Dermis microvascular lymphatic vessel endothelial cell (primary cell): ENCODE results near the gene MRPS27. TPM values are rescaled to one million over a fixed set of nuclear protein-coding genes. Genes with fewer than 3 reads are reported as not detected.

Source experiments
- DNase-seq, 2 donors: peaks; one replicate each; pipeline versions ENCODE4 v3.0.0 to v3.0.0-alpha.2; 2010; ENCODE audit warnings: low read depth in 2 of 2
- total RNA-seq: library from RNA; depleted of rRNA; stranded (reverse); fragments of >200 nt; gene quantifications from 2 replicates; pipeline ENCODE4 v1.2.1, GENCODE V29; 2014

The MRPS27 gene
- total RNA-seq, 1 donor from 2014 or later: 82.3 TPM

DNA sequence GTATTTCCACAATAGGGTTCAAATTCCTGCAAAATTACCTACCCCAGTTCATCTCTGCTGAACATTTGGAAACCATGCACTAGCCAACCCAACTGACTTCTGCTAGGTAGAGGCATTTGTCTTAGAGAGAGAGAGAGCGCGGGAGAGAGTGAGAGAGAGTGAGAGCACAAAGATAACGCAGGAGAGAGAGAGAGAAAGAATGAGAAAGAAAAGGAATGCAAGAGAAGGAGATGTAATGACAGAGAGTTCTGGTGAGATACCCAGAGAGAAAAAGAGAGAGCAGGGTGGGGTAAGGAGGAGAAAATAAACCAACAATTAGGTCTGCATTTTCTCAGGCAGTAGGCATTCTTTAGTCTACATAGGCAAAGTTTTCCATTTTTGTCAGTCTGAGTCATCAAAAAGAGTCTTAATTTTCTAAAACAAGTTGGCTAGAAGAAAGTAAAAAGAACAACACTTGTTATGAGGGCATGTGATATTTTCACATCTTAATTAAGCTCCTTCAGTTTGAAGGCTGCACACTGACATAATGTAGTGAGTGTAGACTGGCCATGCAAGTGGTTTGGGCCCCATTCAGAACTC, 114.5 kb downstream of the MRPS27 start:
- no peak for DNase-seq

DNA sequence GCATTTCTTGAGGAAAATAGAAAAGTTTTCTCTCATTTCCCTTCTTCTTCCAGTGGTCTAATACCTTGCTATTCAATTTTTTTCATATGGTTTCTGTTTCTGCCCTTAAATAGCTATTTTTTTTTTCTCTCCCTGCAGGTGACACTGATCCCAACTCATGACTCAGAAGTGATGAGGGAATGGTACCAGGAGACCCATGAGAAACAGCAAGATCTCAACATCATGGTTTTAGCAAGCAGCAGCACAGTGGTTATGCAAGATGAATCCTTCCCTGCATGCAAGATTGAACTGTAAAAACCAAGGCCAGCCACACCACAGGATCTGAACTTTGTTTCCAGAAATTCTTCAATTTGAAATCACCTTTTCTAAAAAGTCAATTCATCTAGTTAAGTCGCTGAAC, 115.1 kb downstream of the MRPS27 start:
- no peak for DNase-seq

DNA sequence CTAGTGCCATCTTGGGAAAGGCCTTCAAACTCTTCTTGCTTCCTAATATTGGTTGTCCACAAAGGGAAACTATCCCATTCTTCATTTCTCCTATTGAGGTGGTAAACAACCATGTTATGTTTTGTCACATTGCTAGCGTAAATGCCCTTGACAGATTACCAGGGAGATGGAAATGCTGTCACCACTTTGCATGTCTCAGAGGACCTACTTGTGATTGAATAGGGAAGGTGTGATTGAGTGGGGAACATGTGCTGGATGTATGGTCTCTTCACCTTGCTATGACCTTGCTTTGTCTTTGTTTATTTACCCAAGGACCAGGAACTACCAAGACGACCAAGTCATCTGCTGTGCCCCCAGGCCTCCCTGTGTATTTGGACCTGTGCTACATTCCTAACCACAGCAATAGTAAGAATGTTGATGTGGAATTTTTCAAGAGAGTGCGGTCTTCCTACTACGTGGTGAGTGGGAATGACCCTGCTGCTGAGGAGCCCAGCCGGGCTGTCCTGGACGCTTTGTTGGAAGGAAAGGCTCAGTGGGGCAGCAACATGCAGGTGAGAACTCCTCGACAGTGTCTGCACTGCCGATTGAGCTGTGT, 116.7 kb downstream of the MRPS27 start:
- no peak for DNase-seq

DNA sequence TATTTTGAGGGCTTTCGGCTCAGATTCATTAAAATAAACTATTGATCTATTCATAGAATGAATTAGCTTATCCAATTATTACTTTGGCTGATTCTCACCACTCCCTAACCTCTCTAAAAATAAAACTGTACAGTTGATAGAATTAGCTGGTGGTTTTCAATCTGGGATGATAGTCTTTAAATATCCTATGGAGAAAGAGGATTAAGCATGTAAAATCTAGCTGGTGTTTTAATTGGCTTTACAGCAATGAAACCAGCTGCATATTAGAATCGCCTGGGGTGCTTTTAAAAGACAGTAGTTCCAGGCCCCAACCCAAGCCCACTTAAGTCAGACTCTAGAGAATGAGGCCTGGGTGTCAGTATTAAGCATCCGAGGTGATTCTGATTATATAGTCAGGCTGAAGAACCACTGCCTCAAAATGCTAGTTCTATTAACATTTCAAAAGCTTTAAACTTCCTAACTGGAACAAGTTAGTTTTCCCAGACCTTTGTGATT, 117.7 kb downstream of the MRPS27 start:
- DNase-seq: no peak

DNA sequence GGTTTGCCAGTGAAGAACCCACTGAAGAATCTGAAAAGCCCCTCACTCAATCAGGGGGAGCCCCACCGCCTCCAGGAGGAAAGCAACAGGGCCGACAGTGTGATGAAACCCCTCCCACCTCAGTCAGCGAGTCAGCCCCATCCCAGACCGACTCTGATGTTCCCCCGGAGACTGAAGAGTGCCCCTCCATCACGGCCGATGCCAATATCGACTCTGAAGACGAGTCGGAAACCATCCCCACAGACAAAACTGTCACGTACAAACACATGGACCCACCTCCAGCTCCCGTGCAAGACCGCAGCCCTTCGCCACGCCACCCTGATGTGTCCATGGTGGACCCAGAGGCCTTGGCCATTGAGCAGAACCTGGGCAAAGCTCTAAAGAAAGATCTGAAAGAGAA, 120.4 kb downstream of the MRPS27 start:
- no peak for DNase-seq

DNA sequence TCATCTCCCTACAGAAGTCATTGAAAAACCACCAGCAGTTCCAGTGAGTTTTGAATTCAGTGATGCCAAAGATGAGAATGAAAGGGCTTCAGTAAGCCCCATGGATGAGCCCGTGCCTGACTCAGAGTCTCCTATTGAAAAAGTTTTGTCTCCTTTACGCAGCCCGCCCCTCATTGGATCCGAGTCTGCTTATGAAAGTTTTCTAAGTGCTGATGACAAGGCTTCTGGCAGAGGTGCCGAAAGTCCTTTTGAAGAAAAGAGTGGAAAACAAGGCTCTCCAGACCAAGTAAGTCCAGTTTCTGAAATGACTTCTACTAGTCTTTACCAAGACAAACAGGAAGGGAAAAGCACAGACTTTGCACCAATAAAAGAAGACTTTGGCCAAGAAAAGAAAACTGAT, 122.6 kb downstream of the MRPS27 start:
- no peak for DNase-seq

DNA sequence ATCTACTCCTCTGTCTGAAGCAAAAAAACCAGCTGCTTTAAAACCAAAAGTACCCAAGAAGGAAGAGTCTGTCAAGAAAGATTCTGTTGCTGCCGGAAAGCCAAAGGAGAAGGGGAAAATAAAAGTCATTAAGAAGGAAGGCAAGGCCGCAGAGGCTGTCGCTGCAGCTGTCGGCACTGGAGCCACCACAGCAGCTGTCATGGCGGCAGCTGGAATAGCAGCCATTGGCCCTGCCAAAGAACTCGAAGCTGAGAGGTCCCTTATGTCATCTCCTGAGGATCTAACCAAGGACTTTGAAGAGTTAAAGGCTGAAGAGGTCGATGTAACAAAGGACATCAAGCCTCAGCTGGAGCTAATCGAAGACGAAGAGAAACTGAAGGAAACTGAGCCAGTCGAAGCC, 124.5 kb downstream of the MRPS27 start:
- no peak for DNase-seq

DNA sequence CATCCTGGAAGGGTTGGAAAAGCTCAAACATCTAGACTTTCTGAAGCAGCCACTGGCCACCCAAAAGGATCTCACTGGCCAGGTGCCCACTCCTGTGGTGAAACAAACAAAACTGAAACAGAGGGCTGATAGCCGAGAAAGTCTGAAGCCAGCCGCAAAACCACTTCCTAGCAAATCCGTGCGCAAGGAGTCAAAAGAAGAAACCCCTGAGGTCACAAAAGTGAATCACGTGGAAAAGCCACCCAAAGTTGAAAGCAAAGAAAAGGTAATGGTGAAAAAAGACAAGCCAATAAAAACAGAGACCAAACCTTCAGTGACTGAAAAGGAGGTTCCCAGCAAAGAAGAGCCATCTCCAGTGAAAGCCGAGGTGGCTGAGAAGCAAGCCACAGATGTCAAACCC, 125.2 kb downstream of the MRPS27 start:
- no peak for DNase-seq

DNA sequence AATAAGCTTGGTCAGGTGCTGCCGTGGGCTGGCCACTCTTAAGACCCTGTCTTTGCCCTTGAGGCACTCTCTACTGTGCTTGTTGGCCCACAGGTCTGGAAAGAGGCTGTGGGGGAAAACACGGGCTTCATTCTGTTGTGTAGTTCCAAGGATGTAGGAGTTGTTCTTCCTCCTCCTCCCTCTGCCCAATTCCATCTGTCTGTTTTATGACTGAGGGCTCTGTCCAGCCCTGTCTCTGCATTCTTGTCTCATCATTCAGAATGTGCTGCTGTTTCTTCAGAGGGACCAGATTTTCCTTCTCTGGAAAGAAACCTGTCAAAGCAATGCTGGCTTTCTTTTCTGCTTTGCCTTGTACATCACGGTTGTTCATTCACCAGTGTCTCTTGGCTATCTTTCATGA, 128.6 kb downstream of the MRPS27 start:
- DNase-seq: no peak

DNA sequence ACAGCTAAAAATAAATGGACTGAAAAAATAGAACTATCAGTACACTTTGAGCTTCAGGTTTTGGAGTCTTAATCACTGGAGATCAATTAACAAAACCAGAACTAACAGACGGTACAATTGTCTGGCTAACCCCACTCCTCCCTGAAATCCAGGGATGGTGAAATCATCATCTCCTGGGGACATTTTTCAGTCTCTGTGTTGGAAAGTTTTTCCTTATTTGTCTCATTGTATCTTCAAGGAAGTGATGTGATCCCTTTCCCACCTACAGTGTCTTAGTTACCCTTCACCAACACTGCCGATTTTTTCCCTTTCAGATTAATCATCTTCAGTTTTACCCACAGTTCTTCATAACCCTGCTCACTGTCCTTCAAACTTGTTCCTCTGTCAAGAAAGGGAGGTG, 130.9 kb downstream of the MRPS27 start:
- DNase-seq: no peak

DNA sequence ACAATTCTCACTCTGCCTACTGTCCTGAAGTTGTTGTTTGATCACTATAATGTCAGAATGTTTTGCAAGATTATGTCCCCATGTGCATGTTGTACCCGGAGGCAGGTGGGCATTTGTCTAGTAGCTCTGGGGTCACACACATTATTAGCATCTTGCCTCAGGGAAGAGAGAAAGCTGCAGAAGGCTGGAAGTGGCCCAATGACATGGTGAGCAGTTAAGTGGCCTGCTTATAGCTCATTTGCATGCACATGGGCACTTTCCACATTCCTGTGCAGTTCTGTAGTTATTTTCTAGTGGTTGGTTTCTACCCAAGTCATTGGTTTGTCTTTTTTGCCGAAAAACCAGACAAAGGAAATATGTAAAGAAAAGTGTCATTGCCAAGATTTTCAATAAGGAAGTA, 131.9 kb downstream of the MRPS27 start:
- no peak for DNase-seq

DNA sequence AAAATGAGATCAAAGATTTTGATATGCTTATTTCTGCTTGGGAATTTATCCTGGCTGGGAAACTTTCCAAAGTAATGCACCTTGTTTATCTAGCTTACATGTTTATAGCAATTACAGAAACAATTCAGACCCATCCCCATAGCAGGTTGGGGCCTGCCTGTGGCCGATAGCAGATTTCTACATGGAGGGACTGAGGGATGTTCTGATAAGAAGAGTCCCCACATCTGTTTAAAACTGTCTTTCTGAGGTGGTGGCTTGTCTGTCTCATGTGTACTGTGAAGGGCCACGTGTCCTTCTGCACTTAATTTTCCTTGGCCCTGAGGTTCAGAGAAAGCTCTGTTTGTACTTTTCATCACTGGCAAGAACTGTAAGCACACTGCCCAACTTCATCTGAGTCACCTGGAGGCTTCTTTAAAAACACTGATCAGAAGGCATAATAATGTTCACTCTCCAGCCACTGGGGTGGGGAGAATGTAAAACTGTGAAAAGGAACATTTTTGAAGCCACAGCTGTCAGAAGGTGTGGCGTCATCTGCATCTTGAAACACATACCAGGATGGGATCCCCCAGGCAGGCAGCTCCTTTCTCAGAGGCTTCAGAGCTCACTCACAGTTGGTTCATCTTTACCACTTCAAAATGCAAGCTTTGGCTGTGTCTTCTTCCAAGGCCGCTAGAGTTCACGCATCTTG, 132.5 kb downstream of the MRPS27 start:
- no peak for DNase-seq

DNA sequence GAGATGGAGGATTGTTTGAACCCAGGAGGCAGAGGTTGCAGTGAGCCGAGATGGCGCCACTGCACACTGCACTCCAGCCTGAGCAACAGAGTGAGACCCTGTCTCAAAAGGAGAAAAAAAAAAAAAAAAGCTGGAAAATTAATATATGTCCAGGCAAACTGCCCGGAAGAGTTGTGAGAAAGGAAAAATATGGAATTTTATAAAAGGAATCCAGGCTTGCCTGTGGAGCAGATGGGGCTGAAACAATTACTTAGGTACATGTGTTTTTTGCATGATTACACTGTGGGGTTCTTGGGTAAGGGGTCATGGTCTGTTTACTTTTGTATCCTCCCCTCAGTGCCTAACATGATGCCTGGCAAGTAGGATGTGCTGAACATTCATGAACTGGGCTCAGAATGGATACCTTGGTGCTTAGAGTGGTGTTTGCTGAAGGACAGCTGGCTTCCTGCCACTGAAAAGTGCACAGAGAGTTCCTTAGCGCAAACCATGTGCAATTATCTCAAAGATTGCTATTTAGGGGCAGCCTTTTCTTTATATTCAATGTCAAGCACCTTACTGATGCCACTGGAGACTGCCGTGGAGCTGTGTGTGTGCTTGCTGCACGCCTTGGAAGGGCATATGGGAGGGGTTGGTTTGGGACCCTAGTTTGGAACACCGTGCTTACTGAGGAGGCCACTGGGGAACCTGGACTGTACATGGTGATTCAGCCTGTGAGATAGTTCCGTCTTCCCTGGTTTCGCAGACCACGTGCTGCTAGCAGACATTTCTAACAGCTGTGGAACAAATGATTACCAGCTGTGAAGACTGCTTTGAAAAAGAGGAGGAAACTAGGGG, 134.3 kb downstream of the MRPS27 start:
- no peak for DNase-seq

DNA sequence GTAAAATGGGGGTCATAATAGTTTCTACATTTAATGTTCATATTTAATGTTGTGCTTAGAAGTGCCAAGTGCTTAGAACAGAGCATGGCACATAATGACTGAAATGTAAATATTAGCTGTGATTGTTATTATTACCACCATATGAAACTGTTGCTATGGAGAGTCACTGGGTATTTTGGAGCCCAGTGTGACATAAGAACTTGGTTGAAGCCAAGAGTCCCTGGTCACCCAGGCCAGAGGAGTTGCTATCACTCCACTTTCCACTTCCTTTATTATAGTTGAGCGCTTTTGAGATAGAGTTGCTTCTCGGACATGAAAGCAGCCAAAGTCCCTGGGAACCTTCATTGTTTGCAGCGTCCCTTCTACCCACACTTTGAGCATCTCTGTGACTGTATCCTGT, 135.6 kb downstream of the MRPS27 start:
- DNase-seq: no peak

DNA sequence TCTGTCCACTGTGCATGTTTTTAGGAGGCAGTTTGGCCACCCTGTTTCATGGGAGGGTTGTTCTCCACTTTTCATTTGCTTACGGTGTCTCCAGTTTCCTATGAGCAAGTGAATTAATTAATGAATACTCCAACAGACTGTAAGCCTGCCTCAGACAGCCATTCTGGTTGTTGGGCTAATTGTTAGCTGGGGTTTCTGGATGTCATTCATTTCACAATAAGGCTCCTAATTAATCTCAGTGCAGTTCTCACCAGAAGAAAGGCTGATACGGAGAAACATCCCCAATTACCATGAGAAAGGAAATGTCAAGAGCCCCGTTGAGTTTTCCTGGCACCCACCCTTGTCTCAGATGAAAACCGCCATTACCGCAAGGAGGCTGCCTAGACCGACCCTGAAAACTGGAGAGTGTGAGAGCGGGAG, 136.9 kb downstream of the MRPS27 start:
- DNase-seq: no peak

DNA sequence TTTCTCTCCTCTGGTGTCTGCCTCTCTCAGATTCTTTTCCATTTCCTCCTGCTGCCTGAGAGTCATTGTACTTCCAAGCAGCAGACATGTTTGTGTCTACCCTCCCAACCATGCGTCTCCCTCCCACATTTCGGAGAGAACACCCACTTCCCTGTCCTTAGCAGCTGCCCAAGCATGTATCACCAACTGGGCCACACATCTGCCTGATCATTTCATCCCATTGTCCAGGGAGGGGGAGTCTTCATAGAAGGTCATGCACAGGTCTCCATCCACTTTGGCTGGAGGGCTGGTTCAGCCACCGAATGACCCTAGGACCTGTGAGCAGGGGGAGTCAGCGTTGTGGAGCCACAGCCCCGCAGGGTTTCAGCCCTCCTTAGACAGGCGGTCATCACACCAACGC, 137.4 kb downstream of the MRPS27 start:
- no peak for DNase-seq

DNA sequence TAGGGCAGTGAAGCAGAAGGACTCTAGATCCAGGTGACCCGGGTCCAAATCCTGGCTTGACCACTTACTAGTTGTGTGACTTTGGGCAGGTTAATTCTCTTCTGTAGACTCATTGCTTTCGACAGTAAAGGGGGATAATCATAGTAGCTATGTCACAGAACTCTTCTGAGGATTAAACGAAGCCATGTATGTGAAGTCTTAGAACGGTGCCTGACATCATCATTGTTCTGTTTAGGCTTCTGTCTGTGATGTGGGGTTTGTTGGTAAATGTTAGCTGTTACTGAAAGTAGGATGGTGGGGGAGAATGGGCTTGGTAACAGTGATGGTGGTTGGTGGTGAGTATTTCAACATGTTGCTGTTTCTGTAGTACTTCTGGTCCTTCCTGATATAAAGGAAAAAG, 139.1 kb downstream of the MRPS27 start:
- no peak for DNase-seq

DNA sequence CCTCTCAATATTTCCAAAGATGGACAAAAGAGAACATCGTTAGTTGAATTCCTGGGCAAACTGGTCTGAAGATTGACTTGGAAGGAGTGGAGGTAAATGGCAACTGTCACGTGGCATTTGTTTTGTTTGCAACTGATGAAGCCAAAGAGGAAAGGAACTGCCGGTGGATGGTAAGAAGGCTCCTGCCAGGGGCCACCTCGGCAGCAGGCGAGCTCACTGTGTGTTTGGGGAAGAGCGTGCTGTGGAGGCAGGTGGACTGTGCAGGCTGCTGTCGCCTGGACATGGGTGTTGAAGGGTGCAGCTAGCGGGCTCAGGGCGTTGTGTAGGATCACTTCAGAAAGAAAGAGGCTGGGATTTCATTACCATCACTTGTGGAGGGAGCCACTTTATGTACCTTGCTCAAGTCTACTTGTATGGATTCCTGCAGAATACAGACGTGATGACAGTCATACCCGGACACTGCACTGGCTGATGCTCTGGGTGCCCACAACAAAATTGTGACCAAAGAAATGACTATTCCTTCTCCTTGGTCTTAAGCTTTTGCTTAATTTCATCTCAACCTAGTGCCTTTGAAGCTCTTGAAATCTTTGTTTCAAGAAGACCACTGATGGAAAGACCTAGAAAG, 140.1 kb downstream of the MRPS27 start:
- DNase-seq: peak in 1 of 2 donors; percentile 27

DNA sequence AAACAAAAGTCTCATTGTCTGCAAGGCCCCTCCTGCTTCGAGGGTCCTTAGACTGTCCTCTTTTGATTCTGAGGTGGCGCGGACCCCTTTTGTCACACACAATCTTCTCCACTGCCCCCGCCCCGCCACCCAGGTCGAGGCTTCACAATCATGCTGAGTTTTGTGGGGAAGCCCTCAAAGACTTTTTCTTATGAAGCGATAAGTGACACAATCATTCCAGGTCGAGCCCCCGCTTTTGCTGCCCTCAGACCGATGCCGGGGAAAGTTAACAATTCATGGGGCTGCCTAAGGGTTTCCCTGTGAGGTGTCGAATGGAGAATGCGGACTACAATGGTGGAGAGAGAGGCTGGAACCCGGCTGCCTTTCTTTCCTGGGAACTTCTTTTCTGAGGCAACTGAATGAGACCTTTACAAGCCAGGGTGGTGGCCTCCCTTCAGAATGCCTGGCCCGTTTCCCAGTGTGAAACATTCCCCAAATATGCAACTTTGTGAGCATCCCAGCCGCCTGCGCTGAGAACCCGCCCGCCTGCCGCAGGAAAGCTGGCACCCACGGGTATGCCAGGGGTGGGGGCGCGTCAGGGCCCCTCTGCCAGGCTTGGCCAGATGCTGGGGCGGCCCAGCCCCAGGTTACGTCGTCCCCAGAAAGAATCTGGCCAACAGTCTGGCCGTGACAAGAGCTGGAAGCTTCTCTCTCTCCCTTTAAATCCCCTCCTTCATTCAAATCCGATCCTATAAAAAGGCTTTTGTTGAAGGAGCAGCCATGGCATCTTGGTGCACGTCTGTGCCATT, 140.8 kb downstream of the MRPS27 start:
- peak; percentile 14 to 62 for DNase-seq

DNA sequence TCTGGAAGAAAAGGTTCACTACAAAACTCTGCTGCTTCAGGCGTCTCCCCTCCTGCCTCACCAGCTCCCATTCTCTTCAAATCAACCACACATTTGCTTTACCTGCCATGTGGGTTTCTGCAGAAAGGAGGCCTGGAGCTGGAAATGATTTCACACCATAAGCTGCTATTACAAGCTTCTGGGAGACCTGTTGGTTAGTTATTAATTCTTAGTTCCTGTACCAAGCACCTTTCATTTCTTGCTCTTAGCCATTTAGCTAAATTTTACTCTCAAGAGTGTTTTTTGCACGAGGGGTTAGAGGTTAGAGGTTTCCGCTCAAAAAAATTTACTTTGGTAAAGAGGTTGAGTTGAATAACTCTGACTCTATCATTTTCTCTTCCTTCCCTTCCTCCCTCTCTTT, 142.5 kb downstream of the MRPS27 start:
- DNase-seq: no peak

DNA sequence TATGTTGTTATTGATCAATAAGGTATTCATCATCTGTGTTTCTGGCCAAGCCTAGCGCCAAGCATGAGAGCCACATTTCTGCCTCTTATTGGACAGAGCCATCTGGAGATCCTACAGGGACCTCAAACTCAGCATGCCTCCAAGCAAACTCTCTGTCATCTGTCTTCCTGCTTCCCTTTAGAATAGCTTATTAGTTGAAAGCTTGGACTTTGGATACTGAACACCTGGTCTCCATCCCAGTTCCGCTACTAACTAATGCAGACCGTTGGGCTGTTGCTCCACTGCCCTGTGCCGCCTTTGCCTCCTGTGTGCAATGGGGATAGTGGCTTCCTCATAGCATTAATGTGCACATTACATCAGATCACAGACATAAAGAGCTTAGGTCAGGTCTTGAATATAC, 147.3 kb downstream of the MRPS27 start:
- DNase-seq: no peak
